ENCODE data around the gene CLTRN.

CLTRN gene

DNA sequence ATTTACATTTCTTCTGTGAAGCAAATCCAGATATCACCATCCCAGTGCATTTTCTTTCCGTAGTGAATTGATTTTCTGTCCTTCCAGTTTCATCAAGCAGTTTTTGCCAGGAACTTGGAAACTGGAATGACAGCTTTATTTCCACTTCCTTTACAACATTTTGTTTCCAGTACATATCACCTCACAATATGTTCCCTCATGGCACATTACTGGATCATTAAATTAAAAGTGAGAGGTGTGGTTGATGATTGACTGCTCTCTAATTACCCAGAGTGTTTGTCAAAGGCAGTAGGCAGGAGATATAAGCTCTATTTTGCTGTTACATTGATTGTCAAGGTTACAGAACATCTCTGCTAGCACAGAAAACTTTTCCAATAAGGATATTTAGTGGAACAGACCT is 41.6 kb downstream of the CLTRN start:
- H3K4me1 ChIP-seq (ENCODE audit: control insufficient read depth, insufficient read depth, low read depth, low read length) = no peaks in the 10 kb centered on the region
- 70% methylated on average over 1 of the region's 1 CpG for WGBS
- H4K8ac ChIP-seq (ENCODE audit: low read length) = no peak overlapping the region
- H3K36me3 ChIP-seq (ENCODE audit: control insufficient read depth in 1 of 2, insufficient read depth in 2 of 2, low read depth in 1 of 2, low read length in 2 of 2) = no peaks in the 10 kb centered on the region
- no peak overlapping the region for H3K23ac ChIP-seq (ENCODE audit: low read length in 2 of 2)
- no peak overlapping the region for H2BK5ac ChIP-seq (ENCODE audit: low read depth, low read length, poor library complexity, severe bottlenecking)
- no peak overlapping the region for H3K14ac ChIP-seq (ENCODE audit: low read length in 2 of 2)
- no peak overlapping the region for H3K4ac ChIP-seq (ENCODE audit: low read depth in 1 of 2, low read length in 2 of 2)
- H3K9ac ChIP-seq (ENCODE audit: low read length) = no peak overlapping the region
- H2AK5ac ChIP-seq (ENCODE audit: low read length, severe bottlenecking) = no peak overlapping the region
- no peak overlapping the region for H2BK12ac ChIP-seq (ENCODE audit: low read length in 2 of 2)
- no peak overlapping the region for H3K4me2 ChIP-seq (ENCODE audit: low read length, poor library complexity, severe bottlenecking)
- no peak for DNase-seq
- no peak overlapping the region for H2BK15ac ChIP-seq (ENCODE audit: low read depth, poor library complexity, severe bottlenecking)
- no peak overlapping the region for H3K18ac ChIP-seq (ENCODE audit: low read depth in 1 of 2, low read length in 2 of 2)
- H3K4me3 ChIP-seq (ENCODE audit: insufficient read depth in 1 of 2, low read depth in 1 of 2, low read length in 2 of 2) = no peak overlapping the region
- H2AFZ ChIP-seq (ENCODE audit: low read depth, low read length) = no peak overlapping the region
- H2BK120ac ChIP-seq (ENCODE audit: low read depth, low read length) = no peak overlapping the region
- no peak overlapping the region for H3K27ac ChIP-seq (ENCODE audit: low read length, poor library complexity, severe bottlenecking)
- H4K91ac ChIP-seq (ENCODE audit: low read length) = no peak overlapping the region
- no peaks in the 10 kb centered on the region for H3K79me1 ChIP-seq (replicated peaks; ENCODE audit: low read length, poor library complexity, severe bottlenecking)
- peaks cover 0 to 46% of the 10 kb centered on the region in 2 experiments for H3K27me3 ChIP-seq (ENCODE audit: control insufficient read depth in 1 of 2, insufficient read depth in 1 of 2, low read length in 2 of 2)
- no peaks in the 10 kb centered on the region for H3K9me3 ChIP-seq (ENCODE audit: control insufficient read depth, low read length)

- Histone ChIP-seq H3K4ac (ENCODE audit: low read depth in 1 of 2, low read length in 2 of 2) (no peak overlapping the region), H4K91ac (ENCODE audit: low read length) (no peak overlapping the region), H3K27me3 (ENCODE audit: control insufficient read depth in 1 of 2, insufficient read depth in 1 of 2, low read length in 2 of 2) (peaks cover 0 to 41% of the 10 kb centered on the region in 2 experiments), H2BK12ac (ENCODE audit: low read length in 2 of 2) (no peak overlapping the region), H3K4me2 (ENCODE audit: low read length, poor library complexity, severe bottlenecking) (no peak overlapping the region), H2BK120ac (ENCODE audit: low read depth, low read length) (no peak overlapping the region), H3K9ac (ENCODE audit: low read length) (no peak overlapping the region), H3K9me3 (ENCODE audit: control insufficient read depth, low read length) (no peaks in the 10 kb centered on the region), H3K79me1 (replicated peaks; ENCODE audit: low read length, poor library complexity, severe bottlenecking) (no peaks in the 10 kb centered on the region), H3K27ac (ENCODE audit: low read length, poor library complexity, severe bottlenecking) (no peak overlapping the region), H3K4me3 (ENCODE audit: insufficient read depth in 1 of 2, low read depth in 1 of 2, low read length in 2 of 2) (no peak overlapping the region), H2AFZ (ENCODE audit: low read depth, low read length) (no peak overlapping the region), H2AK5ac (ENCODE audit: low read length, severe bottlenecking) (no peak overlapping the region), H2BK15ac (ENCODE audit: low read depth, poor library complexity, severe bottlenecking) (no peak overlapping the region), H4K8ac (ENCODE audit: low read length) (no peak overlapping the region), H2BK5ac (ENCODE audit: low read depth, low read length, poor library complexity, severe bottlenecking) (no peak overlapping the region), H3K36me3 (ENCODE audit: control insufficient read depth in 1 of 2, insufficient read depth in 2 of 2, low read depth in 1 of 2, low read length in 2 of 2) (no peaks in the 10 kb centered on the region), H3K14ac (ENCODE audit: low read length in 2 of 2) (no peak overlapping the region), H3K4me1 (ENCODE audit: control insufficient read depth, insufficient read depth, low read depth, low read length) (no peaks in the 10 kb centered on the region), H3K18ac (ENCODE audit: low read depth in 1 of 2, low read length in 2 of 2) (no peak overlapping the region), H3K23ac (ENCODE audit: low read length in 2 of 2) (no peak overlapping the region)
- no CpG with 5 or more reads among the region's 3 CpGs for WGBS
- DNase-seq = no peak
Observed at GRCh38 chrX:15619053-15619755, 45.4 kb downstream of the CLTRN start.

DNA sequence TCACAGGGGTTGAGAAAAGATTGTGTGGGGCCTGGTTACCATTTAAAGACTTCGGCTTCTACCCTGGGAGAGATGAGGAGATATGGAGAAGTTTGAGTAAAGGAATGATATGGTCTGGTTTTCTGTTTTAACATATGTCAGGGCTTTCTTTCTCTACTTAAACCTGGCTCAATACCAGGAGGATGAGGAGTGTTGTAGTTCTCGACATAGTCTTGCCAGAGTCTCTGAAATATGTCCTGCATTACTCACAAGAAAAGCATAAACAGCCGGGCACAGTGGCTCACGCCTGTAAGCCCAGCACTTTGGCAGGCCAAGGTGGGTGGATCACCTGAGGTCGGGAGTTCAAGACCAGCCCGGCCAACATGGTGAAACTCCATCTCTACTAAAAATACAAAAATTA is 47.5 kb downstream of the CLTRN start:
- DNase-seq = no peak
- Histone ChIP-seq H2AK5ac (ENCODE audit: low read length, severe bottlenecking) (no peak overlapping the region), H3K79me1 (replicated peaks; ENCODE audit: low read length, poor library complexity, severe bottlenecking) (no peaks in the 10 kb centered on the region), H2BK120ac (ENCODE audit: low read depth, low read length) (no peak overlapping the region), H2AFZ (ENCODE audit: low read depth, low read length) (no peak overlapping the region), H3K4me1 (ENCODE audit: control insufficient read depth, insufficient read depth, low read depth, low read length) (no peaks in the 10 kb centered on the region), H3K9me3 (ENCODE audit: control insufficient read depth, low read length) (no peaks in the 10 kb centered on the region), H3K36me3 (ENCODE audit: control insufficient read depth in 1 of 2, insufficient read depth in 2 of 2, low read depth in 1 of 2, low read length in 2 of 2) (no peaks in the 10 kb centered on the region), H4K8ac (ENCODE audit: low read length) (no peak overlapping the region), H2BK5ac (ENCODE audit: low read depth, low read length, poor library complexity, severe bottlenecking) (no peak overlapping the region), H3K9ac (ENCODE audit: low read length) (no peak overlapping the region), H2BK12ac (ENCODE audit: low read length in 2 of 2) (no peak overlapping the region), H3K14ac (ENCODE audit: low read length in 2 of 2) (no peak overlapping the region), H3K27ac (ENCODE audit: low read length, poor library complexity, severe bottlenecking) (no peak overlapping the region), H3K23ac (ENCODE audit: low read length in 2 of 2) (no peak overlapping the region), H4K91ac (ENCODE audit: low read length) (no peak overlapping the region), H2BK15ac (ENCODE audit: low read depth, poor library complexity, severe bottlenecking) (no peak overlapping the region), H3K4ac (ENCODE audit: low read depth in 1 of 2, low read length in 2 of 2) (no peak overlapping the region), H3K4me2 (ENCODE audit: low read length, poor library complexity, severe bottlenecking) (no peak overlapping the region), H3K4me3 (ENCODE audit: insufficient read depth in 1 of 2, low read depth in 1 of 2, low read length in 2 of 2) (no peak overlapping the region), H3K27me3 (ENCODE audit: control insufficient read depth in 1 of 2, insufficient read depth in 1 of 2, low read length in 2 of 2) (peaks cover 0 to 45% of the 10 kb centered on the region in 2 experiments), H3K18ac (ENCODE audit: low read depth in 1 of 2, low read length in 2 of 2) (no peak overlapping the region)
- WGBS = 79% methylated on average over 6 of the region's 6 CpGs

- H2BK12ac ChIP-seq (ENCODE audit: low read length in 2 of 2) = no peak overlapping the region
- H4K91ac ChIP-seq (ENCODE audit: low read length) = no peak overlapping the region
- no peak overlapping the region for H2BK15ac ChIP-seq (ENCODE audit: low read depth, poor library complexity, severe bottlenecking)
- no peak overlapping the region for H2AK5ac ChIP-seq (ENCODE audit: low read length, severe bottlenecking)
- no peak overlapping the region for H3K4me2 ChIP-seq (ENCODE audit: low read length, poor library complexity, severe bottlenecking)
- no peak overlapping the region for H2AFZ ChIP-seq (ENCODE audit: low read depth, low read length)
- H3K79me1 ChIP-seq (replicated peaks; ENCODE audit: low read length, poor library complexity, severe bottlenecking) = no peaks in the 10 kb centered on the region
- no peaks in the 10 kb centered on the region for H3K36me3 ChIP-seq (ENCODE audit: control insufficient read depth in 1 of 2, insufficient read depth in 2 of 2, low read depth in 1 of 2, low read length in 2 of 2)
- no peak overlapping the region for H2BK120ac ChIP-seq (ENCODE audit: low read depth, low read length)
- no peaks in the 10 kb centered on the region for H3K9me3 ChIP-seq (ENCODE audit: control insufficient read depth, low read length)
- peaks cover 0 to 45% of the 10 kb centered on the region in 2 experiments for H3K27me3 ChIP-seq (ENCODE audit: control insufficient read depth in 1 of 2, insufficient read depth in 1 of 2, low read length in 2 of 2)
- peak; percentile 43 for DNase-seq
- H2BK5ac ChIP-seq (ENCODE audit: low read depth, low read length, poor library complexity, severe bottlenecking) = no peak overlapping the region
- no peak overlapping the region for H4K8ac ChIP-seq (ENCODE audit: low read length)
- H3K4ac ChIP-seq (ENCODE audit: low read depth in 1 of 2, low read length in 2 of 2) = no peak overlapping the region
- no peak overlapping the region for H3K23ac ChIP-seq (ENCODE audit: low read length in 2 of 2)
- H3K14ac ChIP-seq (ENCODE audit: low read length in 2 of 2) = no peak overlapping the region
- no peak overlapping the region for H3K27ac ChIP-seq (ENCODE audit: low read length, poor library complexity, severe bottlenecking)
- no peak overlapping the region for H3K18ac ChIP-seq (ENCODE audit: low read depth in 1 of 2, low read length in 2 of 2)
- whole genome bisulfite sequencing = 50% methylated on average over 2 of the region's 3 CpGs
- H3K4me3 ChIP-seq (ENCODE audit: insufficient read depth in 1 of 2, low read depth in 1 of 2, low read length in 2 of 2) = no peak overlapping the region
- no peaks in the 10 kb centered on the region for H3K4me1 ChIP-seq (ENCODE audit: control insufficient read depth, insufficient read depth, low read depth, low read length)
- no peak overlapping the region for H3K9ac ChIP-seq (ENCODE audit: low read length)
Observed at GRCh38 chrX:15616531-15616930, 48.1 kb downstream of the CLTRN start.
